Measurements from ENCODE around the gene EXD3.

The EXD3 gene

DNA sequence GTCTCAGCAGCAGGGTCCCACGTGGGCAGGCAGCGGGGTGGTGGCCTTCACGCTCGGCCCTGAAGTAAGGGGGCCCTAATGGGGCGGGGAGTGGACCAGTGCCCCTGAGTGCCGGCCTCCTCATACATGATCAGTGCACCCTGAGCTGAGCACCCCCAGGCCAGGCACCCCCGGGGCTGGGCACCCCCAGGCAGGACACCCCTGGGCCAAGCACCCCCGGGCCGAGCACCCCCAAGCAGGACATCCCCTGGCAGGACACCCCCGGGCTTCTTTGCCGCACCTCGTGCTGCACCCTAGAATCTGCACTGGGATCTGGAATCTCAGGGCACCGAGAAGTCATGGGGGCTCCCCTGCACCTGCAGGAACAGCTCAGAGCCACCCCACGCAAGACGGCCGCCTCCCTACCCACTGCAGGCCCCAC, 51.4 kb downstream of the EXD3 start:
- DNase-seq (ENCODE audit: low read depth in 1 of 2, low spot score in 1 of 2): no peak
- no peaks in the 10 kb centered on the region for H3K27me3 ChIP-seq (ENCODE audit: insufficient read depth, poor library complexity, severe bottlenecking)
- no peak overlapping the region for H3K4me3 ChIP-seq (replicated peaks; ENCODE audit: insufficient read depth, low read length)
- no peak overlapping the region for H3K27ac ChIP-seq (replicated peaks)
- TF ChIP-seq, protein P1, sequence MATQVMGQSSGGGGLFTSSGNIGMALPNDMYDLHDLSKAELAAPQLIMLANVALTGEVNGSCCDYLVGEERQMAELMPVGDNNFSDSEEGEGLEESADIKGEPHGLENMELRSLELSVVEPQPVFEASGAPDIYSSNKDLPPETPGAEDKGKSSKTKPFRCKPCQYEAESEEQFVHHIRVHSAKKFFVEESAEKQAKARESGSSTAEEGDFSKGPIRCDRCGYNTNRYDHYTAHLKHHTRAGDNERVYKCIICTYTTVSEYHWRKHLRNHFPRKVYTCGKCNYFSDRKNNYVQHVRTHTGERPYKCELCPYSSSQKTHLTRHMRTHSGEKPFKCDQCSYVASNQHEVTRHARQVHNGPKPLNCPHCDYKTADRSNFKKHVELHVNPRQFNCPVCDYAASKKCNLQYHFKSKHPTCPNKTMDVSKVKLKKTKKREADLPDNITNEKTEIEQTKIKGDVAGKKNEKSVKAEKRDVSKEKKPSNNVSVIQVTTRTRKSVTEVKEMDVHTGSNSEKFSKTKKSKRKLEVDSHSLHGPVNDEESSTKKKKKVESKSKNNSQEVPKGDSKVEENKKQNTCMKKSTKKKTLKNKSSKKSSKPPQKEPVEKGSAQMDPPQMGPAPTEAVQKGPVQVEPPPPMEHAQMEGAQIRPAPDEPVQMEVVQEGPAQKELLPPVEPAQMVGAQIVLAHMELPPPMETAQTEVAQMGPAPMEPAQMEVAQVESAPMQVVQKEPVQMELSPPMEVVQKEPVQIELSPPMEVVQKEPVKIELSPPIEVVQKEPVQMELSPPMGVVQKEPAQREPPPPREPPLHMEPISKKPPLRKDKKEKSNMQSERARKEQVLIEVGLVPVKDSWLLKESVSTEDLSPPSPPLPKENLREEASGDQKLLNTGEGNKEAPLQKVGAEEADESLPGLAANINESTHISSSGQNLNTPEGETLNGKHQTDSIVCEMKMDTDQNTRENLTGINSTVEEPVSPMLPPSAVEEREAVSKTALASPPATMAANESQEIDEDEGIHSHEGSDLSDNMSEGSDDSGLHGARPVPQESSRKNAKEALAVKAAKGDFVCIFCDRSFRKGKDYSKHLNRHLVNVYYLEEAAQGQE (IDR thresholded peaks at IDR 0.05; ENCODE audit: insufficient replicate concordance, low read depth): no peak
- TF ChIP-seq SPI1 (IDR thresholded peaks at IDR 0.05; ENCODE audit: borderline replicate concordance, low read depth) (no peak), POLR2AphosphoS5 (IDR thresholded peaks at IDR 0.05; ENCODE audit: low read depth) (no peak), GABPA (IDR thresholded peaks at IDR 0.05; ENCODE audit: low read depth) (no peak)
- TF ChIP-seq, protein P2, sequence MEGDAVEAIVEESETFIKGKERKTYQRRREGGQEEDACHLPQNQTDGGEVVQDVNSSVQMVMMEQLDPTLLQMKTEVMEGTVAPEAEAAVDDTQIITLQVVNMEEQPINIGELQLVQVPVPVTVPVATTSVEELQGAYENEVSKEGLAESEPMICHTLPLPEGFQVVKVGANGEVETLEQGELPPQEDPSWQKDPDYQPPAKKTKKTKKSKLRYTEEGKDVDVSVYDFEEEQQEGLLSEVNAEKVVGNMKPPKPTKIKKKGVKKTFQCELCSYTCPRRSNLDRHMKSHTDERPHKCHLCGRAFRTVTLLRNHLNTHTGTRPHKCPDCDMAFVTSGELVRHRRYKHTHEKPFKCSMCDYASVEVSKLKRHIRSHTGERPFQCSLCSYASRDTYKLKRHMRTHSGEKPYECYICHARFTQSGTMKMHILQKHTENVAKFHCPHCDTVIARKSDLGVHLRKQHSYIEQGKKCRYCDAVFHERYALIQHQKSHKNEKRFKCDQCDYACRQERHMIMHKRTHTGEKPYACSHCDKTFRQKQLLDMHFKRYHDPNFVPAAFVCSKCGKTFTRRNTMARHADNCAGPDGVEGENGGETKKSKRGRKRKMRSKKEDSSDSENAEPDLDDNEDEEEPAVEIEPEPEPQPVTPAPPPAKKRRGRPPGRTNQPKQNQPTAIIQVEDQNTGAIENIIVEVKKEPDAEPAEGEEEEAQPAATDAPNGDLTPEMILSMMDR (IDR thresholded peaks at IDR 0.05; ENCODE audit: insufficient read depth, low read length): no peak

DNA sequence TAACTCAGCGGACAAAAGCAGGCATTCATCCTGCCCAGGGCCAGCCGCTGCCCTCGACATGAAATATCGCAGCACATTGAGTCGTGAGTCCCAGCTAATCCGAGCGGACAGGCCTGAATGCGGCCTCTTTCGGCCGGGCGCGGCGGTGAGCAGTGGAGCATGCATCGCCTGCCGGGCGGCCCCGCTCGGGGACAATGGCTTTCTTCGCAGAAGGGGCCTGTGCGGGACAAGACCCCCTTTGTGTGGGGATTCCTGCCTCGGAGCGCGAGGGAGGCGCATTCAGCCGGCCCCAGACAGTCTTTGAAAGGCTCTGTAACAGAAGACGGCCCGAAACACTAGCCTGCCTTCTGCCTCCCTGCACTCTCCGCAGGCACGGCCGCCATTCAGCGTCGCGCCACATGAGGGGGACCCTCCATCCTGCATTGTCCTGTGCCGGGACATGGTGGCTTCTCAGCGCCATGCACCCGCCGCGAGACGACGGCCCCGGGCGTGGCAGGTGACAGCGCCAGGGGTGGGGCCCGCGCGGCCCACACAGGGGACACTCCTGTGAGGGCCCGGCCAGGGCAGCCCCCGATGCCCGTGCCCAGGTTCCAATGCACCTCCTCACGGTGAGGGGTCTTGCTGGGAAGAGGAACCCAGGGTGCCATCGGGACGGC, 52.0 kb downstream of the EXD3 start:
- no peak for DNase-seq (ENCODE audit: low read depth in 1 of 2, low spot score in 1 of 2)
- TF ChIP-seq SPI1 (IDR thresholded peaks at IDR 0.05; ENCODE audit: borderline replicate concordance, low read depth): no peak
- TF ChIP-seq, protein P1 (IDR thresholded peaks at IDR 0.05; ENCODE audit: insufficient replicate concordance, low read depth): no peak
- no peak for TF ChIP-seq GABPA (IDR thresholded peaks at IDR 0.05; ENCODE audit: low read depth)
- TF ChIP-seq POLR2AphosphoS5 (IDR thresholded peaks at IDR 0.05; ENCODE audit: low read depth): no peak
- TF ChIP-seq, protein P2 (IDR thresholded peaks at IDR 0.05; ENCODE audit: insufficient read depth, low read length): no peak
- Histone ChIP-seq H3K27ac (replicated peaks) (no peak overlapping the region), H3K27me3 (ENCODE audit: insufficient read depth, poor library complexity, severe bottlenecking) (no peaks in the 10 kb centered on the region), H3K4me3 (replicated peaks; ENCODE audit: insufficient read depth, low read length) (no peak overlapping the region)

DNA sequence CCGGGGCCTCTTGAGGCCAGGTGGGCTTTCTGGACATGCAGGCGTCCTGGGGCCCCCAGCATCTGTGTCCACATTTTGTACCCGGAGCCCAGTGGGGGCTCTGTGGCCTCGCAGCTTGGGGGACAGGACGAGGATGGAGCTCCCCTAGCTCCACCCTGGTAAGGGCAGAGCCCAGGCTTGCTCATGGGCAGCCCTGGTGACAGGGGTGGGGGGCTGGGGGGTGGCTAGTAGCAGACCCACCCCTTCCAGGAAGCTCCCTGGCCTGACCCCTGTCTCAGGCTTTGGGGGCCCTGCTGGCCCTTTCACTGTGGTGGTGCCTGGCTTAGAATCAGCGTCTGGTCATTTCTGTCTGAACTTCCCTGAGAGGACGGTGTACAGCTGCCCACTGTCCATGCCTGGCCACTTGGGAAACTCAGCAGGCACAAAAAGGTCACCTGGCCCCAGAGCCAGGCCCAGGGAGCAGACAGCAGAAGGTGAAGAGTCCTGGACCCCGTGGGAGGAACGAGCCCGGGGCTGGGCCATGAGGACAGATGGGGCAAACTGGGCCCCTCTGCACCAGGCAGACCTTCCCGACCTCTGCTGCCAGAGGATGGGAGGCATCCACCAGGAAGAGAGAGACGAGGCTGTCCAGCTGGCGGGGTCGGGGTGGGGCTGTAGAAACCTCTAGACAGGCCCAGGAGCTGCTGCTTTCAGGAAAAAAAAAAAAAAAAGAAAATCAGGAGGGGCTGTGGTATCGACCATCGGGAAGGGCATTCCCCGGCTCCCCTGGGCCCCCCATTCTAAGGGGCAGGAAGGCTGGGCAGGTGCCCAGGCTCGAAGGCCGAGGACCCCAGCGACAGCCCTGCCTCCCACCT, 52.8 kb downstream of the EXD3 start:
- DNase-seq (ENCODE audit: low read depth in 1 of 2, low spot score in 1 of 2): no peak
- TF ChIP-seq GABPA (IDR thresholded peaks at IDR 0.05; ENCODE audit: low read depth) (no peak), POLR2AphosphoS5 (IDR thresholded peaks at IDR 0.05; ENCODE audit: low read depth) (no peak), SPI1 (IDR thresholded peaks at IDR 0.05; ENCODE audit: borderline replicate concordance, low read depth) (no peak)
- TF ChIP-seq, protein P1 (IDR thresholded peaks at IDR 0.05; ENCODE audit: insufficient replicate concordance, low read depth): no peak
- TF ChIP-seq, protein P2 (IDR thresholded peaks at IDR 0.05; ENCODE audit: insufficient read depth, low read length): no peak
- H3K4me3 ChIP-seq (replicated peaks; ENCODE audit: insufficient read depth, low read length): no peak overlapping the region
- no peak overlapping the region for H3K27ac ChIP-seq (replicated peaks)
- H3K27me3 ChIP-seq (ENCODE audit: insufficient read depth, poor library complexity, severe bottlenecking): no peaks in the 10 kb centered on the region

Measured in HL-60 (cell line).